Hepatocyte (in vitro differentiated cells): ENCODE measurements around the gene HNRNPDL.

Experiments
- EZH2phosphoT487 ChIP-seq: fragments of 200-600 bp; sonication (generic); IDR thresholded peaks from one replicate; pipeline ENCODE4 v1.6.1; 2018; ENCODE audit warnings: antibody characterized with exemption, mild to moderate bottlenecking, low read depth, moderate library complexity; ENCODE audit not compliant: unreplicated experiment, severe bottlenecking
- TF ChIP-seq, protein P1 (sequence below): fragments of 200-600 bp; sonication (generic); IDR thresholded peaks from 2 replicates; pipeline ENCODE4 v1.5.1; 2016; ENCODE audit warnings: antibody characterized with exemption, mild to moderate bottlenecking; ENCODE audit not compliant: poor library complexity

DNA sequence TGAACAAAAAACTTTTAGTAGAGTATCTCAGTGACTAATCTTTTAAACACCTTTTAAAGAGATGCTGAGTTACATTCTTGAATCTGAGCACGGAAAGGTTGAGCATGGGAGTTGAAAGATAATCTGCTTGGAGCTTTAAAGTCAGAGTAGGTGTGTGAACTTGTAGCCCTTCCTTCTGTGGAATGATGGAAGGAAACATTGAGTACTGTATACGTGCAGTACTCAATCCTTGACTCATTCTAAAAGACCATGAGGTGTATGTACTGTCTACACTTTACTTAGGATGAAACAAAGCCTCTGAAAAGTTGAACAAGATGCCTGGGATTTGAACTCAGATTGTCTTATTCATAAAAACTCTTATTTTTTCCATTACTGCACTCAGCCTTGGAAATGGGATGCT lies 3.5 kb upstream of the HNRNPDL start:
- TF ChIP-seq, protein P1, sequence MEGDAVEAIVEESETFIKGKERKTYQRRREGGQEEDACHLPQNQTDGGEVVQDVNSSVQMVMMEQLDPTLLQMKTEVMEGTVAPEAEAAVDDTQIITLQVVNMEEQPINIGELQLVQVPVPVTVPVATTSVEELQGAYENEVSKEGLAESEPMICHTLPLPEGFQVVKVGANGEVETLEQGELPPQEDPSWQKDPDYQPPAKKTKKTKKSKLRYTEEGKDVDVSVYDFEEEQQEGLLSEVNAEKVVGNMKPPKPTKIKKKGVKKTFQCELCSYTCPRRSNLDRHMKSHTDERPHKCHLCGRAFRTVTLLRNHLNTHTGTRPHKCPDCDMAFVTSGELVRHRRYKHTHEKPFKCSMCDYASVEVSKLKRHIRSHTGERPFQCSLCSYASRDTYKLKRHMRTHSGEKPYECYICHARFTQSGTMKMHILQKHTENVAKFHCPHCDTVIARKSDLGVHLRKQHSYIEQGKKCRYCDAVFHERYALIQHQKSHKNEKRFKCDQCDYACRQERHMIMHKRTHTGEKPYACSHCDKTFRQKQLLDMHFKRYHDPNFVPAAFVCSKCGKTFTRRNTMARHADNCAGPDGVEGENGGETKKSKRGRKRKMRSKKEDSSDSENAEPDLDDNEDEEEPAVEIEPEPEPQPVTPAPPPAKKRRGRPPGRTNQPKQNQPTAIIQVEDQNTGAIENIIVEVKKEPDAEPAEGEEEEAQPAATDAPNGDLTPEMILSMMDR: no peak
- TF ChIP-seq EZH2phosphoT487: no peak
